Myometrial cell (primary cell): ENCODE measurements around the gene SPA17. TPM values are rescaled to one million over a fixed set of nuclear protein-coding genes. Genes with fewer than 3 reads are reported as not detected.

Source experiments
- total RNA-seq: library from RNA; depleted of rRNA; stranded (reverse); fragments of >200 nt; gene quantifications from 2 replicates; pipeline ENCODE4 v1.2.3, GENCODE V29; 2015

SPA17 gene
- 32.0 and 46.1 TPM in 2 replicates for total RNA-seq

GRCh38 chr11:124673333-124674167 lies at the start of gene SPA17, which contains the start of gene SIAE:
TSS of gene SPA17 (plus strand) at chr11:124673904. CDS start at chr11:124675265, 1,361 bp downstream.
TSS of gene SIAE (minus strand) at chr11:124673739. CDS start at chr11:124673708, 31 bp downstream.

GRCh38 chr11:124739479-124740276 lies 66.0 kb downstream of the SPA17 start, which contains the start of gene NRGN:
TSS of gene NRGN (plus strand) at chr11:124739942. CDS start at chr11:124740085, 143 bp downstream.

Other genes starting within 250 kb of the SPA17 start
- not detected in 2 replicates for gene OR8B4, start 249.0 kb upstream of the SPA17 start, total RNA-seq
- gene OR8B8, start 228.2 kb upstream of the SPA17 start, total RNA-seq: not detected in 2 replicates
- gene OR8B12, start 130.2 kb upstream of the SPA17 start, total RNA-seq: not detected in 2 replicates
- gene OR8A1, start 103.9 kb upstream of the SPA17 start, total RNA-seq: not detected in 2 replicates
- not detected in 2 replicates for gene PANX3, start 62.5 kb upstream of the SPA17 start, total RNA-seq
- gene TBRG1, start 51.0 kb upstream of the SPA17 start, total RNA-seq: 29.2 and 29.4 TPM in 2 replicates
- 14.9 and 17.3 TPM in 2 replicates for gene SIAE, start 165 bp upstream of the SPA17 start, total RNA-seq
- gene NRGN, start 66.0 kb downstream of the SPA17 start, total RNA-seq: 11.5 and 18.8 TPM in 2 replicates
- gene VSIG2, start 78.4 kb downstream of the SPA17 start, total RNA-seq: 1.6 TPM in 1 of 2 replicates, not detected in the other
- gene ESAM, start 88.4 kb downstream of the SPA17 start, total RNA-seq: 4.8 and 6.3 TPM in 2 replicates
- gene MSANTD2, start 126.5 kb downstream of the SPA17 start, total RNA-seq: 11.5 and 13.1 TPM in 2 replicates
- 7.4 and 23.6 TPM in 2 replicates for gene ROBO3, start 191.5 kb downstream of the SPA17 start, total RNA-seq
- 5.5 and 8.6 TPM in 2 replicates for gene ROBO4, start 224.0 kb downstream of the SPA17 start, total RNA-seq
- not detected in 2 replicates for gene HEPN1, start 245.3 kb downstream of the SPA17 start, total RNA-seq